SK-N-SH treated with all-trans-retinoic acid at 6 μM for 48 hours (cell line): ENCODE measurements around the gene USP49.

ENCODE experiments used
- ATAC-seq: fragments of 200-7000 bp; cut with Tn5 transposase; 3 replicates; pipeline ENCODE4 v1.9.1; 2020; ENCODE audit warnings: mild to moderate bottlenecking, moderate library complexity
- ARNTL ChIP-seq: fragments of 450-650 bp; formaldehyde crosslinking; IDR thresholded peaks from 2 replicates; pipeline ENCODE4 v1.5.0; 2020; ENCODE audit warnings: low read depth, mild to moderate bottlenecking, moderate library complexity, borderline replicate concordance
- BACH2 ChIP-seq: fragments of 250-450 bp; sonication (Bioruptor Pico); IDR thresholded peaks from 2 replicates; pipeline ENCODE4 v1.9.0; 2021; ENCODE audit warnings: mild to moderate bottlenecking, borderline replicate concordance
- CREB5 ChIP-seq: fragments of 250-450 bp; sonication (Bioruptor Pico); IDR thresholded peaks from 2 replicates; pipeline ENCODE4 v1.5.1; 2020; ENCODE audit warnings: low read depth, mild to moderate bottlenecking, moderate library complexity
- CSDC2 ChIP-seq: fragments of 250-450 bp; sonication (Bioruptor Pico); IDR thresholded peaks from 2 replicates; pipeline ENCODE4 v1.5.0; 2020; ENCODE audit warnings: mild to moderate bottlenecking, moderate library complexity
- ESRRG ChIP-seq: fragments of 250-450 bp; sonication (Bioruptor Pico); IDR thresholded peaks from 2 replicates; pipeline ENCODE4 v1.6.1; 2021; ENCODE audit warnings: mild to moderate bottlenecking
- GLIS3 ChIP-seq: fragments of 250-450 bp; sonication (Bioruptor Pico); IDR thresholded peaks from 2 replicates; pipeline ENCODE4 v1.5.0; 2020; ENCODE audit warnings: mild to moderate bottlenecking, moderate library complexity
- ISL1 ChIP-seq: fragments of 250-450 bp; sonication (Bioruptor Pico); IDR thresholded peaks from 2 replicates; pipeline ENCODE4 v2.1.2; 2022; ENCODE audit warnings: mild to moderate bottlenecking, moderate library complexity
- OSR1 ChIP-seq: fragments of 250-450 bp; sonication (Bioruptor Pico); IDR thresholded peaks from 2 replicates; pipeline ENCODE4 v1.8.0; 2022; ENCODE audit warnings: moderate library complexity, mild to moderate bottlenecking, inconsistent platforms
- PPARA ChIP-seq: fragments of 250-450 bp; sonication (Bioruptor Pico); IDR thresholded peaks from 2 replicates; pipeline ENCODE4 v1.5.0; 2020; ENCODE audit warnings: mild to moderate bottlenecking, borderline replicate concordance
- SNAI2 ChIP-seq: fragments of 250-450 bp; sonication (Bioruptor Pico); IDR thresholded peaks from 2 replicates; pipeline ENCODE4 v1.5.0; 2020; ENCODE audit warnings: mild to moderate bottlenecking, moderate library complexity
- TCF4 ChIP-seq: fragments of 250-450 bp; sonication (Bioruptor Pico); IDR thresholded peaks from 2 replicates; pipeline ENCODE4 v1.8.0; 2021; ENCODE audit warnings: mild to moderate bottlenecking, moderate library complexity, borderline replicate concordance
- TOX ChIP-seq: fragments of 250-450 bp; sonication (Bioruptor Pico); IDR thresholded peaks from 2 replicates; pipeline ENCODE4 v1.8.0; 2021; ENCODE audit warnings: mild to moderate bottlenecking, moderate library complexity, borderline replicate concordance
- TSHZ2 ChIP-seq: fragments of 250-450 bp; sonication (Bioruptor Pico); IDR thresholded peaks from 2 replicates; pipeline ENCODE4 v1.5.0; 2020; ENCODE audit warnings: mild to moderate bottlenecking, moderate library complexity
- ZC3H10 ChIP-seq: fragments of 250-450 bp; sonication (Bioruptor Pico); IDR thresholded peaks from 2 replicates; pipeline ENCODE4 v1.5.1; 2021; ENCODE audit warnings: mild to moderate bottlenecking, moderate library complexity
- ZFP3 ChIP-seq: fragments of 250-450 bp; sonication (Bioruptor Pico); IDR thresholded peaks from 2 replicates; pipeline ENCODE4 v1.5.0; 2020; ENCODE audit warnings: mild to moderate bottlenecking, moderate library complexity
- ZFP30 ChIP-seq: fragments of 450-650 bp; formaldehyde crosslinking; IDR thresholded peaks from 2 replicates; pipeline ENCODE4 v1.5.0; 2022; ENCODE audit warnings: mild to moderate bottlenecking, moderate library complexity
- ZNF565 ChIP-seq: fragments of 450-650 bp; formaldehyde crosslinking; conservative IDR thresholded peaks from 2 replicates; pipeline ENCODE4 v1.5.0; 2020; ENCODE audit warnings: low read depth, mild to moderate bottlenecking, moderate library complexity
- ZNF8 ChIP-seq: fragments of 450-650 bp; formaldehyde crosslinking; IDR thresholded peaks from 2 replicates; pipeline ENCODE4 v1.5.0; 2020; ENCODE audit warnings: mild to moderate bottlenecking, moderate library complexity
- TF ChIP-seq, protein P1 (sequence below): fragments of 250-450 bp; sonication (Bioruptor Pico); IDR thresholded peaks from 2 replicates; pipeline ENCODE4 v1.5.1; 2021; ENCODE audit warnings: mild to moderate bottlenecking, moderate library complexity
- TF ChIP-seq, protein P2 (sequence below): fragments of 250-450 bp; sonication (Bioruptor Pico); IDR thresholded peaks from 2 replicates; pipeline ENCODE4 v1.8.0; 2020; ENCODE audit warnings: mild to moderate bottlenecking, moderate library complexity, borderline replicate concordance

Gene USP49

DNA sequence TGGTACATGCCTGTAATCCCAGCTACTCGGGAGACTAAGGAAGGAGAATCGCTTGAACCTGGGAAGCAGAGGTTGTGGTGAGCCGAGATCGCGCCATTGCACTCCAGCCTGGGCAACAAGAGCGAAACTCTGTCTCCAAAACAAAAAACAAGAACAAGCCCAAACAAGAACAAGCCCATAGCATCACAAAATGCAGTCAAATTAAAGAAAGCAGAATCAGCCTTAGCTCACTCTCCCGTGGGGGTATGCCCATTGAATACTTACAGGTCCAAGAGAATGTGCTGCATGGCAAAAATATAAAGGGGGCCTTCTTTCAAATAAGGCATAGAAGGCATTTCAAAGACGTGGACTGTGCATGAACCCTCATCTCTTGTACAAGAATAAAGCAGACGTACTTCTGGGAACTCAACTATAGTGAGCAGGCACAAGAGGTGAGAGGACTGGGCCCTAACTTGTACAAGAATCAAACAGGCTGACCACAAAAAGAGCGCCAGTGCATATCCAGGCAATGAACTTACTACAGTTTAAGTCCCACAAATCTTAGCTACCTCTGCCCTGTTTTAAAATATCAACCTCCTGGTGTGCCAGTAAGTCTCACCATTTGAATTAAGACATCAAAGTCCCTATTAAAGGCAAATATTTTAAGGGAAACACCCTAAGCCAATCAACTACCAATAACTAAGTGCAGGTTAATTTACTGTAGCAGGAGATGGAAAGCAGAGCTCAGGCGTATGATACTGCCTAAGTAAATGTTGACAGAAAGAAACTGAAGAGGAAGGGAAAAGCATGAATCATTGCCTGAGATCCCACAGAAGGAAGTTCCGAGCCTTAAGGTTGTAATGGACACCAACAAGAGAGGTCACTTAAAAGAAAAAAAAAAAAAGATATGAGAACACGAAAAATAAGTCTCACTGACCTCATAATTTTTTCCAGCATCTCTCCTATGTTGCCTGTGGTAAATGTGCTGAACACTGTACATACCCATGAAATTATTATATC lies 70.3 kb downstream of the USP49 start:
- ATAC-seq = peak; percentile 77
- TF ChIP-seq TSHZ2 = no peak
- no peak for TF ChIP-seq ZFP3 (CRISPR knock-in tag)
- no peak for TF ChIP-seq PPARA (CRISPR knock-in tag)
- no peak for TF ChIP-seq ARNTL (CRISPR knock-in tag)
- TF ChIP-seq OSR1 (CRISPR knock-in tag) = no peak
- no peak for TF ChIP-seq ISL1 (CRISPR knock-in tag)
- no peak for TF ChIP-seq ZNF565 (CRISPR knock-in tag)
- no peak for TF ChIP-seq GLIS3
- TF ChIP-seq ZNF8 (CRISPR knock-in tag) = no peak
- TF ChIP-seq ESRRG (CRISPR knock-in tag) = no peak

GRCh38 chr6:41823178-41823577 lies 72.0 kb downstream of the USP49 start:
- ATAC-seq = no peak
- TF ChIP-seq TCF4 (no peak), ZC3H10 (CRISPR knock-in tag) (no peak), ISL1 (CRISPR knock-in tag) (no peak), ARNTL (CRISPR knock-in tag) (no peak), ZFP3 (CRISPR knock-in tag) (no peak)

GRCh38 chr6:41822021-41822420 lies 73.2 kb downstream of the USP49 start:
- no peak for ATAC-seq
- TF ChIP-seq, protein P1, sequence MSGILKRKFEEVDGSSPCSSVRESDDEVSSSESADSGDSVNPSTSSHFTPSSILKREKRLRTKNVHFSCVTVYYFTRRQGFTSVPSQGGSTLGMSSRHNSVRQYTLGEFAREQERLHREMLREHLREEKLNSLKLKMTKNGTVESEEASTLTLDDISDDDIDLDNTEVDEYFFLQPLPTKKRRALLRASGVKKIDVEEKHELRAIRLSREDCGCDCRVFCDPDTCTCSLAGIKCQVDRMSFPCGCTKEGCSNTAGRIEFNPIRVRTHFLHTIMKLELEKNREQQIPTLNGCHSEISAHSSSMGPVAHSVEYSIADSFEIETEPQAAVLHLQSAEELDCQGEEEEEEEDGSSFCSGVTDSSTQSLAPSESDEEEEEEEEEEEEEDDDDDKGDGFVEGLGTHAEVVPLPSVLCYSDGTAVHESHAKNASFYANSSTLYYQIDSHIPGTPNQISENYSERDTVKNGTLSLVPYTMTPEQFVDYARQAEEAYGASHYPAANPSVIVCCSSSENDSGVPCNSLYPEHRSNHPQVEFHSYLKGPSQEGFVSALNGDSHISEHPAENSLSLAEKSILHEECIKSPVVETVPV = no peak
- no peak for TF ChIP-seq SNAI2 (CRISPR knock-in tag)
- TF ChIP-seq OSR1 (CRISPR knock-in tag) = no peak
- no peak for TF ChIP-seq ZFP30 (CRISPR knock-in tag)
- TF ChIP-seq CSDC2 (CRISPR knock-in tag) = no peak
- no peak for TF ChIP-seq TCF4
- no peak for TF ChIP-seq GLIS3
- TF ChIP-seq BACH2 = no peak
- TF ChIP-seq TOX (CRISPR knock-in tag) = no peak
- no peak for TF ChIP-seq CREB5 (CRISPR knock-in tag)
- TF ChIP-seq ISL1 (CRISPR knock-in tag) = no peak
- TF ChIP-seq ZNF565 (CRISPR knock-in tag) = no peak
- TF ChIP-seq ESRRG (CRISPR knock-in tag) = no peak
- no peak for TF ChIP-seq ARNTL (CRISPR knock-in tag)
- TF ChIP-seq ZNF8 (CRISPR knock-in tag) = no peak
- TF ChIP-seq, protein P2, sequence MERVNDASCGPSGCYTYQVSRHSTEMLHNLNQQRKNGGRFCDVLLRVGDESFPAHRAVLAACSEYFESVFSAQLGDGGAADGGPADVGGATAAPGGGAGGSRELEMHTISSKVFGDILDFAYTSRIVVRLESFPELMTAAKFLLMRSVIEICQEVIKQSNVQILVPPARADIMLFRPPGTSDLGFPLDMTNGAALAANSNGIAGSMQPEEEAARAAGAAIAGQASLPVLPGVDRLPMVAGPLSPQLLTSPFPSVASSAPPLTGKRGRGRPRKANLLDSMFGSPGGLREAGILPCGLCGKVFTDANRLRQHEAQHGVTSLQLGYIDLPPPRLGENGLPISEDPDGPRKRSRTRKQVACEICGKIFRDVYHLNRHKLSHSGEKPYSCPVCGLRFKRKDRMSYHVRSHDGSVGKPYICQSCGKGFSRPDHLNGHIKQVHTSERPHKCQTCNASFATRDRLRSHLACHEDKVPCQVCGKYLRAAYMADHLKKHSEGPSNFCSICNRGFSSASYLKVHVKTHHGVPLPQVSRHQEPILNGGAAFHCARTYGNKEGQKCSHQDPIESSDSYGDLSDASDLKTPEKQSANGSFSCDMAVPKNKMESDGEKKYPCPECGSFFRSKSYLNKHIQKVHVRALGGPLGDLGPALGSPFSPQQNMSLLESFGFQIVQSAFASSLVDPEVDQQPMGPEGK (CRISPR knock-in tag) = no peak
- no peak for TF ChIP-seq TSHZ2
- TF ChIP-seq PPARA (CRISPR knock-in tag) = no peak
